K562 treated with DMSO at 1 percent for 48 hours (cell line): ENCODE data around the gene GLUD1. TPM values are rescaled to one million over a fixed set of nuclear protein-coding genes. Genes with fewer than 3 reads are reported as not detected.

ENCODE experiments used
- total RNA-seq: library from RNA; unstranded; fragments of 300-600 nt; gene quantifications from 2 replicates; pipeline ENCODE4 v1.2.3, GENCODE V29; 2022; ENCODE audit warnings: low replicate concordance; ENCODE audit errors: extremely low read depth

Gene GLUD1
- 123 TPM in 1 of 2 replicates, not detected in the other for total RNA-seq

DNA sequence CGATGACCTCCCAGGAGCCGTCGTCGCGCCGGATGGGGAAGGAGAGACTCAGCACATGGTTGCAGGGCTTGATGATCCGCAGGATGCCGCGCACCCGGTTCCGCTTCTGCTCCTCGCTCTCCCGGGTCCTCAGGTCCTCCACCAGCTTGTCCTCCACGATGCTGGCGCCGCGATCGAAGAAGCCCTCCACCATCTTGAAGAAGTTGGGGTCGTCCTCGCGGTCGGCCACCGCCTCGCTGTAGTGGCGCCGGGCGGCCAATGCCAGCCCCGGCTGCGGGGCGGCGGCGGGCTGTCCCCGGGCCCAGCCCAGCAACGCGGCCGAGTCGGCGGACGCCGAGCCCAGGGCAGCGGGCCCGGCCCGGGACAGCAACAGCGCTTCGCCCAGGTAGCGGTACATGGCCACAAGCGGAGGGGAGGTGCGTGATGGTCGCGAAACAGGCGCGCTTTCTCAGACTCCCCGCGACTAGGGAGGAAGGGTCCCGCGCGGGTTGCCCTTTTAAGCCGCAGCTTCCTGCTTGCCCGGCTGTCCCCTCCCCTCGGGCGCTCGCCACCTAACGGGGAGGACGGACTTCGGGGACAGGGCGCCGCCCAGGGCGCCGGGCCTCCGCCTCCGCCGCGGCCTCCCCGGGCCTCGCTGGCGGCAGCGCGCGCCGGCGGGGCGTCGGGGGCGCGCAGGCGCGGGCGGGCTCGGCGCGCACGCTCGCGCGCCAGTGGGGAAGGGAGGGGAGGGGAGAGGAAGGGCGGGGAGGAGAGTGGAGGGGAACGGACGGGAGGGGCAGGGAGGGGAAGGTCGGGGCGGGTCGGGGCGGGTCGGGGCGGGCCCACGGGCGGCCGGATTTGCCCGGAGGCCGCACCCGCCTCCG, at the start of gene GLUD1, which contains the start of gene SHLD2:
Gene GLUD1 (minus strand): TSS at position 471 of the 863 bp plus-strand sequence. CDS start 74 bp downstream, at position 397.
Gene SHLD2 (plus strand): TSS at position 834 of the 863 bp plus-strand sequence. CDS start 56,149 bp downstream, outside the sequence.

DNA sequence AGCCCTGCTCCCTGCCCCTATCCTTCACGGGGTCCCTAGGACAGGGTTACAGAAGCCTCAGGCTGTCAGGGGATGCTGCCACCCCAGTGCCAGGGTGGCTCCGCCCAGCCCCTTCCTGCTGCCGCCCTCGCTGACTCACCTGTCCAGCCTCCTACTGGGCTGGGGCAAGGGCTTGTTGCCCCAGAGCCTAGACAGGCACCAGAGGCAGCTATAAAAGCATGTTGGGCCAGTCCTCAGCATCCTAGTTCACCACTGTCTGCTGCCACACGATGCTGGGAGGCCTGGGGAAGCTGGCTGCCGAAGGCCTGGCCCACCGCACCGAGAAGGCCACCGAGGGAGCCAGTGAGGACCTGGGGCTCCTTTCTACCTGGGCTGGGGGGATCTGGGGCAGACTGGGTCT, 74.6 kb downstream of the GLUD1 start, which contains the start of gene FAM25A:
Gene FAM25A (plus strand): TSS at position 239 of the 400 bp plus-strand sequence. CDS start 31 bp downstream, at position 270.

Other genes starting within 250 kb of the GLUD1 start
- not detected in 2 replicates for gene MMRN2, start 137.2 kb downstream of the GLUD1 start, total RNA-seq
- not detected in 2 replicates for gene SNCG, start 136.2 kb downstream of the GLUD1 start, total RNA-seq
- gene ADIRF, start 126.4 kb downstream of the GLUD1 start, total RNA-seq = not detected in 2 replicates
- gene FAM25A, start 74.5 kb downstream of the GLUD1 start, total RNA-seq = not detected in 2 replicates
- not detected in 2 replicates for gene SHLD2, start 363 bp upstream of the GLUD1 start, total RNA-seq
- gene NUTM2A, start 130.6 kb upstream of the GLUD1 start, total RNA-seq = not detected in 2 replicates